B cell (primary cell): ENCODE data around the gene C5orf15.

Experiments used
- EZH2 ChIP-seq: IDR thresholded peaks from 2 replicates; pipeline ENCODE4 v1.6.1; 2012; ENCODE audit warnings: borderline replicate concordance, low read depth, mild to moderate bottlenecking, moderate library complexity, low read length; ENCODE audit not compliant: insufficient read depth, poor library complexity, severe bottlenecking
- TF ChIP-seq, protein P1 (sequence below): fragments of 200-600 bp; IDR thresholded peaks from one replicate; pipeline ENCODE4 v1.8.0; 2022; ENCODE audit warnings: antibody characterized with exemption, mild to moderate bottlenecking

DNA sequence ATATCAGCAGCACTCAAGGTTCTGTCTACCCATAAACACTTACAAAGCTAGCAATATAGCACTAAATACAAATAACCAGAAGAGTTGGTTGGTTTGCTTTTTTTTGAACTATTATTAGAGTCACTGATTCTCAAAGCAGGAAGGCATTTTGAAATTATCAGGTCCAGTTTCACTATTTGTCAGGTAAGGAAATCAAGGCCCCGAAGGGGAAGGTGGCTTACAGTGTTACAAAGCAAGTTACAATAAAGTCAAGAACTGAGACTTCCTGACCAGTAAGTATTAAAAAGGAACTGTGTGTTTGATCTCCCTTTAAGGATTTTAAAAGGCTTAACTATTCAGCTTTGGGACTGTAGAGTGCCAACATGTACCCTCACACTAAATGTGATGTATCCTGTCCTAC is 10.8 kb downstream of the C5orf15 start:
- TF ChIP-seq, protein P1, sequence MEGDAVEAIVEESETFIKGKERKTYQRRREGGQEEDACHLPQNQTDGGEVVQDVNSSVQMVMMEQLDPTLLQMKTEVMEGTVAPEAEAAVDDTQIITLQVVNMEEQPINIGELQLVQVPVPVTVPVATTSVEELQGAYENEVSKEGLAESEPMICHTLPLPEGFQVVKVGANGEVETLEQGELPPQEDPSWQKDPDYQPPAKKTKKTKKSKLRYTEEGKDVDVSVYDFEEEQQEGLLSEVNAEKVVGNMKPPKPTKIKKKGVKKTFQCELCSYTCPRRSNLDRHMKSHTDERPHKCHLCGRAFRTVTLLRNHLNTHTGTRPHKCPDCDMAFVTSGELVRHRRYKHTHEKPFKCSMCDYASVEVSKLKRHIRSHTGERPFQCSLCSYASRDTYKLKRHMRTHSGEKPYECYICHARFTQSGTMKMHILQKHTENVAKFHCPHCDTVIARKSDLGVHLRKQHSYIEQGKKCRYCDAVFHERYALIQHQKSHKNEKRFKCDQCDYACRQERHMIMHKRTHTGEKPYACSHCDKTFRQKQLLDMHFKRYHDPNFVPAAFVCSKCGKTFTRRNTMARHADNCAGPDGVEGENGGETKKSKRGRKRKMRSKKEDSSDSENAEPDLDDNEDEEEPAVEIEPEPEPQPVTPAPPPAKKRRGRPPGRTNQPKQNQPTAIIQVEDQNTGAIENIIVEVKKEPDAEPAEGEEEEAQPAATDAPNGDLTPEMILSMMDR: no peak
- no peak for TF ChIP-seq EZH2
